Suprapubic skin (tissue), 4 donors: Measurements from ENCODE around the gene PBLD.

Experiments used
- CTCF ChIP-seq, 2 donors: fragments of 200-600 bp in 1 of 2; fragments of 450-650 bp in 1 of 2; sonication (generic) in 1 of 2; IDR thresholded peaks; one replicate each; pipeline ENCODE4 v1.5.1; 2016 to 2019; ENCODE audit warnings: antibody characterized with exemption in 2 of 2, mild to moderate bottlenecking in 1 of 2, moderate library complexity in 1 of 2
- EP300 ChIP-seq: sonication (generic); formaldehyde crosslinking; IDR thresholded peaks from one replicate; pipeline ENCODE4 v1.6.1; 2017; ENCODE audit warnings: antibody characterized with exemption
- POLR2A ChIP-seq, 2 donors: fragments of 450-650 bp; IDR thresholded peaks; one replicate each; pipeline ENCODE4 v1.6.1; 2017; ENCODE audit warnings: antibody characterized with exemption in 2 of 2, mild to moderate bottlenecking in 2 of 2, moderate library complexity in 2 of 2
- POLR2AphosphoS5 ChIP-seq, 3 donors: sonication (generic); formaldehyde crosslinking; IDR thresholded peaks; one replicate each; pipeline ENCODE4 v1.6.1; 2017; ENCODE audit warnings: antibody characterized with exemption in 3 of 3

DNA sequence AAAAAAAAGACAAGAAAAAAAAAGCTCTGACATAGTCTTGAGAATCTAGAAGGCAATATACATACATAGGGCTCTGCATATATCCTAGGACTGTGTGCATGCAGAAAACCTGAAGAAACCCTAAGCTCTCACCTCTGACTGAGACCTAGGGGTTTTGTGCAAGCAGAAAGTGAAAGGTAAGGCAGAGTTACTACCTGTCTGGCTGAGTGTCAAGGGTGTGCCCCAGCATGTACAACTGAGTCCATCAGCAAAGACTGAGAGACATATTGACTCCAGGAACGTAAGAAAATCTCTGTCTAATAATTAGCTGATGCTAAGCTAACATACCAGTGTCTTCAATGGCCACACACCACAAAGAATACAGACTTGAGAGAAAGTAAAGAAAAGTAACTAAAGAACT, 17.1 kb downstream of the PBLD start:
- no peak for TF ChIP-seq CTCF (IDR thresholded peaks at IDR 0.05)
- no peak for TF ChIP-seq POLR2AphosphoS5 (IDR thresholded peaks at IDR 0.05)
- no peak for TF ChIP-seq POLR2A (IDR thresholded peaks at IDR 0.05)
- no peak for TF ChIP-seq EP300
